Keratinocyte (primary cell): ENCODE measurements around the gene IL1RAPL1. TPM values are rescaled to one million over a fixed set of nuclear protein-coding genes. Genes with fewer than 3 reads are reported as not detected.

Experiments
- DNase-seq: peaks from one replicate; pipeline ENCODE4 v3.0.0-alpha.2; 2011; ENCODE audit warnings: low read depth, missing footprints, low spot score
- FAIRE-seq: peaks from 2 replicates; lab custom pipeline; 2011; peaks lifted over from hg19 to GRCh38; lab: Jason Lieb, UNC
- H2AFZ ChIP-seq: 2 replicates; pipeline ENCODE4 v1.6.0; 2012; ENCODE audit warnings: low read length, control low read depth, inconsistent platforms; ENCODE audit not compliant: control insufficient read depth
- H3K27ac ChIP-seq: 2 replicates; pipeline ENCODE4 v1.5.1; 2011; ENCODE audit warnings: low read length; ENCODE audit not compliant: control insufficient read depth, insufficient read depth
- H3K27me3 ChIP-seq: 3 replicates; pipeline ENCODE4 v1.6.0; 2011; ENCODE audit warnings: low read length; ENCODE audit not compliant: control insufficient read depth, insufficient read depth; ENCODE audit errors: extremely low read depth
- H3K36me3 ChIP-seq, 2 experiments: 2 replicates in 1 of 2; 3 replicates in 1 of 2; pipeline ENCODE4 v1.5.1; 2011; ENCODE audit warnings: low read length in 2 of 2, mild to moderate bottlenecking in 1 of 2; ENCODE audit not compliant: control insufficient read depth in 2 of 2, insufficient read depth in 2 of 2; ENCODE audit errors: extremely low read depth in 1 of 2
- H3K4me1 ChIP-seq: 3 replicates; pipeline ENCODE4 v1.5.1; 2011; ENCODE audit warnings: low read length; ENCODE audit not compliant: control insufficient read depth, insufficient read depth; ENCODE audit errors: extremely low read depth
- H3K4me2 ChIP-seq: 3 replicates; pipeline ENCODE4 v1.6.0; 2011; ENCODE audit warnings: low read depth, low read length; ENCODE audit not compliant: control insufficient read depth, insufficient read depth; ENCODE audit errors: extremely low read depth
- H3K4me3 ChIP-seq, 3 experiments: fragments of 200-600 bp in 1 of 3; sonication (generic) in 1 of 3; 2 replicates in 2 of 3; 3 replicates in 1 of 3; pipeline ENCODE4 v1.5.1; 2011 to 2016; ENCODE audit warnings: low read length in 3 of 3, mild to moderate bottlenecking in 3 of 3, control low read depth in 2 of 3, inconsistent platforms in 1 of 3, low read depth in 1 of 3, mixed read lengths in 1 of 3, mixed run types in 1 of 3, moderate library complexity in 1 of 3; ENCODE audit not compliant: control insufficient read depth in 2 of 3, insufficient read depth in 2 of 3; ENCODE audit errors: extremely low read depth in 1 of 3
- H3K79me2 ChIP-seq: 2 replicates; pipeline ENCODE4 v1.6.0; 2012; ENCODE audit warnings: low read length; ENCODE audit not compliant: control insufficient read depth, insufficient read depth
- H3K9ac ChIP-seq: 3 replicates; pipeline ENCODE4 v1.6.0; 2011; ENCODE audit warnings: low read length; ENCODE audit not compliant: control insufficient read depth, insufficient read depth; ENCODE audit errors: extremely low read depth
- H3K9me1 ChIP-seq: 3 replicates; pipeline ENCODE4 v1.6.0; 2011; ENCODE audit warnings: low read length; ENCODE audit not compliant: control insufficient read depth, insufficient read depth; ENCODE audit errors: extremely low read depth
- H3K9me3 ChIP-seq: 2 replicates; pipeline ENCODE4 v1.5.1; 2012; ENCODE audit warnings: low read depth, low read length; ENCODE audit not compliant: control insufficient read depth
- H4K20me1 ChIP-seq: 3 replicates; pipeline ENCODE4 v1.6.0; 2011; ENCODE audit warnings: low read length; ENCODE audit not compliant: control insufficient read depth, insufficient read depth; ENCODE audit errors: extremely low read depth
- CTCF ChIP-seq, 3 experiments: IDR thresholded peaks in 1 of 3; conservative IDR thresholded peaks in 1 of 3; optimal IDR thresholded peaks in 1 of 3; 2 replicates in 2 of 3; 3 replicates in 1 of 3; pipeline versions ENCODE3 to v1.5.1; 2011; ENCODE audit warnings: low read length in 3 of 3, mild to moderate bottlenecking in 3 of 3, moderate library complexity in 2 of 3, control low read depth in 1 of 3, inconsistent platforms in 1 of 3; ENCODE audit not compliant: insufficient read depth in 2 of 3; ENCODE audit errors: extremely low read depth in 1 of 3
- EZH2 ChIP-seq: IDR thresholded peaks from one replicate; pipeline ENCODE4 v1.6.1; 2012; ENCODE audit warnings: inconsistent platforms, mild to moderate bottlenecking, low read length, moderate library complexity
- dilution Hi-C: fragments of 300-500 bp; cut with MboI; formaldehyde crosslinking; loops from one replicate; pipeline ENCODE4 v1.7.0; 2020; ENCODE audit warnings: low sequenced_read_pairs; ENCODE audit not compliant: extremely low pct_ligation_motif_present
- polyA plus RNA-seq, 5 experiments: library from polyadenylated mRNA; depleted of rRNA in 3 of 5; stranded (reverse) in 3 of 5; stranded (forward) in 1 of 5; unstranded in 1 of 5; fragments of >200 nt; gene quantifications; 1 replicate in 1 of 5; 2 replicates in 3 of 5; 3 replicates in 1 of 5; pipeline versions ENCODE4 v1.2.1 to v1.2.3, GENCODE V29; 2011 to 2012; ENCODE audit warnings: missing spikeins in 2 of 5, low read depth in 1 of 5, low replicate concordance in 1 of 5

The IL1RAPL1 gene
- polyA plus RNA-seq, 1 donor (not counting 4 experiments of a cell fraction or from before 2014, with no cell fraction given) = 2.8 TPM

GRCh38 chrX:28979877-28980276, 392.6 kb downstream of the IL1RAPL1 start:
- H3K4me3 ChIP-seq = no peak overlapping the region
- no peaks in the 10 kb centered on the region for H3K27me3 ChIP-seq
- H3K27ac ChIP-seq = no peak overlapping the region
- no peaks in the 10 kb centered on the region for H3K4me1 ChIP-seq
- dilution Hi-C loops = no loop called here
- no peak for DNase-seq
- TF ChIP-seq CTCF (optimal IDR thresholded peaks at IDR 0.05 in 1 of 3, IDR thresholded peaks at IDR 0.05 in 1 of 3, conservative IDR thresholded peaks at IDR 0.05 in 1 of 3; ENCODE audit: extremely low read depth in 1 of 3, insufficient read depth in 2 of 3, low read length in 3 of 3) = no peak
- no peak for TF ChIP-seq EZH2
- H3K9ac ChIP-seq = no peak overlapping the region
- no peak overlapping the region for H3K4me2 ChIP-seq
- no peaks in the 10 kb centered on the region for H3K36me3 ChIP-seq
- H3K79me2 ChIP-seq = no peaks in the 10 kb centered on the region
- FAIRE-seq = no peak
- H4K20me1 ChIP-seq = no peaks in the 10 kb centered on the region
- H3K9me1 ChIP-seq = no peaks in the 10 kb centered on the region
- H2AFZ ChIP-seq = no peak overlapping the region
- H3K9me3 ChIP-seq = no peaks in the 10 kb centered on the region

GRCh38 chrX:28981952-28982351, 394.7 kb downstream of the IL1RAPL1 start:
- DNase-seq (no peak), FAIRE-seq (no peak)
- dilution Hi-C loops = no loop called here
- no peaks in the 10 kb centered on the region for H3K79me2 ChIP-seq
- no peak overlapping the region for H3K4me3 ChIP-seq
- H3K9ac ChIP-seq = no peak overlapping the region
- H3K27ac ChIP-seq = no peak overlapping the region
- no peaks in the 10 kb centered on the region for H4K20me1 ChIP-seq
- H3K4me2 ChIP-seq = no peak overlapping the region
- H3K9me3 ChIP-seq = no peaks in the 10 kb centered on the region
- no peaks in the 10 kb centered on the region for H3K4me1 ChIP-seq
- H3K36me3 ChIP-seq = no peaks in the 10 kb centered on the region
- TF ChIP-seq EZH2 (no peak), CTCF (optimal IDR thresholded peaks at IDR 0.05 in 1 of 3, IDR thresholded peaks at IDR 0.05 in 1 of 3, conservative IDR thresholded peaks at IDR 0.05 in 1 of 3; ENCODE audit: extremely low read depth in 1 of 3, insufficient read depth in 2 of 3, low read length in 3 of 3) (no peak)
- no peak overlapping the region for H2AFZ ChIP-seq
- no peaks in the 10 kb centered on the region for H3K27me3 ChIP-seq
- H3K9me1 ChIP-seq = no peaks in the 10 kb centered on the region
